AG08396 (cell line): ENCODE measurements around the gene TNFAIP8L1.
"Not testable (repeated sequence)": the region's sequence is repeated elsewhere in the genome, so short reads cannot be mapped to it uniquely, and the experiment has no call there.

Experiments
- DNase-seq: peaks from one replicate; pipeline ENCODE4 v3.0.0; 2012; ENCODE audit warnings: low spot score, mixed read lengths

TNFAIP8L1 gene

GRCh38 chr19:4638828-4639530, at the start of gene TNFAIP8L1:
Gene TNFAIP8L1 (plus strand): TSS chr19:4639516. CDS start chr19:4651870, 12,354 bp downstream.
- DNase-seq, result peak; percentile 100

GRCh38 chr19:4589579-4590410, 49.5 kb upstream of the TNFAIP8L1 start:
- no peak for DNase-seq

- DNase-seq, result no peak
Measured at GRCh38 chr19:4590559-4590958, 48.8 kb upstream of the TNFAIP8L1 start.

GRCh38 chr19:4591320-4591719, 48.0 kb upstream of the TNFAIP8L1 start:
- DNase-seq, result no peak

GRCh38 chr19:4592445-4592844, 46.9 kb upstream of the TNFAIP8L1 start:
- no peak for DNase-seq

- peak; percentile 77 for DNase-seq
Measured at GRCh38 chr19:4593409-4593851, 45.9 kb upstream of the TNFAIP8L1 start.

GRCh38 chr19:4594201-4594600, 45.1 kb upstream of the TNFAIP8L1 start:
- DNase-seq, result no peak

GRCh38 chr19:4595158-4595557, 44.2 kb upstream of the TNFAIP8L1 start:
- DNase-seq, result not testable (repeated sequence)

GRCh38 chr19:4596033-4596904, 43.0 kb upstream of the TNFAIP8L1 start:
- DNase-seq, result no peak

- DNase-seq, result no peak
Measured at GRCh38 chr19:4597278-4597974, 41.9 kb upstream of the TNFAIP8L1 start.

- DNase-seq, result peak; percentile 78
Measured at GRCh38 chr19:4597975-4598671, 41.2 kb upstream of the TNFAIP8L1 start.

GRCh38 chr19:4598712-4599111, 40.6 kb upstream of the TNFAIP8L1 start:
- no peak for DNase-seq

GRCh38 chr19:4600082-4600481, 39.2 kb upstream of the TNFAIP8L1 start:
- DNase-seq, result no peak

- no peak for DNase-seq
Measured at GRCh38 chr19:4600893-4601292, 38.4 kb upstream of the TNFAIP8L1 start.

- DNase-seq, result no peak
Measured at GRCh38 chr19:4602173-4602788, 37.0 kb upstream of the TNFAIP8L1 start.

- DNase-seq, result no peak
Measured at GRCh38 chr19:4602915-4603314, 36.4 kb upstream of the TNFAIP8L1 start.

- no peak for DNase-seq
Measured at GRCh38 chr19:4604912-4605311, 34.4 kb upstream of the TNFAIP8L1 start.

GRCh38 chr19:4606181-4606580, 33.1 kb upstream of the TNFAIP8L1 start:
- DNase-seq, result no peak

GRCh38 chr19:4606921-4607678, 32.2 kb upstream of the TNFAIP8L1 start:
- DNase-seq, result no peak
